ENCODE results near the gene TMEM120B. TPM values are rescaled to one million over a fixed set of nuclear protein-coding genes. Genes with fewer than 3 reads are reported as not detected.

The TMEM120B gene
- total RNA-seq, 1 experiment from 2014 or later, result 20.5 TPM

GRCh38 chr12:121776190-121777098 lies 63.9 kb downstream of the TMEM120B start:
- Histone ChIP-seq H3K9me2 (ENCODE audit: insufficient read depth) (no peaks in the 10 kb centered on the region), H3K4me2 (ENCODE audit: low read length) (peak overlapping the region; percentile 50), H3K27ac (ENCODE audit: low read depth, low read length) (peak overlapping the region; percentile 31), H4K20me1 (ENCODE audit: insufficient read depth) (peaks cover under 1% of the 10 kb centered on the region; the same call in 1 of the 2 replicates), H3K27me3 (ENCODE audit: insufficient read depth, low read length) (no peaks in the 10 kb centered on the region), H2AFZ (ENCODE audit: low read depth, low read length, poor library complexity, severe bottlenecking) (no peak overlapping the region), H3K36me3 (ENCODE audit: control insufficient read depth in 1 of 2, insufficient read depth in 2 of 2, low read length in 2 of 2) (peaks cover 17 to 20% of the 10 kb centered on the region in 2 experiments; a peak in 3 of 4 replicates), H3K79me2 (ENCODE audit: insufficient read depth, low read length) (peaks cover 12% of the 10 kb centered on the region; the same call in 1 of the 2 replicates), H3K9ac (ENCODE audit: low read length) (peak overlapping the region; percentile 38), H3K4me3 (replicated peaks in 1 of 2; ENCODE audit: low read depth in 1 of 2, low read length in 2 of 2) (no peak overlapping the region), H3K9me3 (ENCODE audit: control insufficient read depth in 1 of 2, insufficient read depth in 1 of 2, low read depth in 1 of 2, low read length in 2 of 2) (no peaks in the 10 kb centered on the region), H3K4me1 (ENCODE audit: control insufficient read depth in 1 of 2, insufficient read depth in 2 of 2, low read length in 2 of 2) (peaks cover 15 to 54% of the 10 kb centered on the region in 2 experiments)
- ATAC-seq, result peak; percentile 59
- TF ChIP-seq EGR1 (IDR thresholded peaks at IDR 0.05; ENCODE audit: low read depth) (no peak), SRF (IDR thresholded peaks at IDR 0.05; ENCODE audit: low read depth) (no peak), SIN3A (IDR thresholded peaks at IDR 0.05; ENCODE audit: low read depth) (no peak), JUND (IDR thresholded peaks at IDR 0.05) (no peak), REST (IDR thresholded peaks at IDR 0.05; ENCODE audit: low read depth) (no peak), FOSL1 (IDR thresholded peaks at IDR 0.05; ENCODE audit: low read depth) (no peak), ZFX (IDR thresholded peaks at IDR 0.05) (no peak), ATF3 (IDR thresholded peaks at IDR 0.05) (no peak), POLR2AphosphoS5 (IDR thresholded peaks at IDR 0.05; ENCODE audit: low read depth, low read length) (peak; percentile 55; the same call in 1 of the 2 replicates), RAD21 (IDR thresholded peaks at IDR 0.05; ENCODE audit: low read depth) (peak; percentile 95), CEBPB (IDR thresholded peaks at IDR 0.05; ENCODE audit: low read depth) (no peak), CTCF (IDR thresholded peaks at IDR 0.05 in 2 of 3, conservative IDR thresholded peaks at IDR 0.05 in 1 of 3; ENCODE audit: borderline replicate concordance in 1 of 3, insufficient read depth in 1 of 3, low read depth in 2 of 3, low read length in 2 of 3) (peak; percentile 87 to 96 (median 92)), CBX3 (IDR thresholded peaks at IDR 0.05; ENCODE audit: low read depth) (no peak), ELF1 (IDR thresholded peaks at IDR 0.05; ENCODE audit: borderline replicate concordance, low read depth) (no peak), EZH2phosphoT487 (IDR thresholded peaks at IDR 0.05; ENCODE audit: borderline replicate concordance) (no peak), SP1 (IDR thresholded peaks at IDR 0.05; ENCODE audit: low read depth) (no peak)
- intact Hi-C loops (cut with micrococcal nuclease), result loop anchor here (1.0 kb wide), 1 partner anchor 18 kb away; no protein-coding TSS in a partner anchor
- ChIA-PET RAD21 (ENCODE audit: low non-redundant PET in 1 of 2, low total read pairs in 2 of 2, uncharacterized antibody in 2 of 2, unreplicated experiment in 2 of 2) (interaction anchor here (1.2 to 1.4 kb wide), 2 partner anchors 18 kb away, joined by 5 to 7 read pairs; partner anchors contain the start of gene RHOF (in 2 of the 2)), CTCF (interaction anchor here (0.8 to 3.9 kb wide), 7 partner anchors 8 to 224 kb away, joined by 3 to 40 read pairs (median 4); partner anchors contain the start of gene RHOF), POLR2A (interaction anchor here (0.7 kb wide), 1 partner anchor 35 kb away, joined by 3 read pairs; no protein-coding TSS in a partner anchor)
- DNase-seq (ENCODE audit: low read depth, low spot score), result no peak
- BruUV-seq (replicated peaks), result no TSS peak

Measured in HCT116 (cell line).